PC-3 (cell line): ENCODE results near the gene CDH6.

Experiments used
- CTCF ChIP-seq: fragments of 300-600 bp; sonication (generic); conservative IDR thresholded peaks from 2 replicates; pipeline ENCODE4 v1.5.1; 2017; ENCODE audit warnings: antibody characterized with exemption, low read depth, mild to moderate bottlenecking, low read length
- EZH2 ChIP-seq: fragments of 300-600 bp; sonication (generic); IDR thresholded peaks from one replicate; pipeline ENCODE4 v1.6.1; 2017; ENCODE audit warnings: antibody characterized with exemption, mild to moderate bottlenecking, low read length; ENCODE audit not compliant: unreplicated experiment
- EZH2phosphoT487 ChIP-seq: fragments of 300-600 bp; sonication (generic); IDR thresholded peaks from 2 replicates; pipeline ENCODE4 v1.6.1; 2018; ENCODE audit warnings: mild to moderate bottlenecking, antibody characterized with exemption, low read length, borderline replicate concordance

- TF ChIP-seq CTCF = no peak
- TF ChIP-seq EZH2phosphoT487 = no peak
- TF ChIP-seq EZH2 = no peak
Measured at GRCh38 chr5:31333475-31333874, 140.0 kb downstream of the CDH6 start.
